ENCODE data around the gene PALM3.
A peak's percentile ranks its signal among the peaks of the same experiment; 100 is the strongest.
"Not testable (repeated sequence)": the region's sequence is repeated elsewhere in the genome, so short reads cannot be mapped to it uniquely, and the experiment has no call there.

PALM3 gene

GRCh38 chr19:14048443-14049153 is 13.3 kb downstream of the PALM3 start:
- no peak overlapping the region for H3K4me3 ChIP-seq (replicated peaks in 1 of 2; ENCODE audit: low read depth in 2 of 2, low read length in 2 of 2)
- peak; percentile 95 for TF ChIP-seq CTCF (IDR thresholded peaks at IDR 0.05; ENCODE audit: low read depth, low read length)
- peak in 1 of 2 donors; percentile 46 for DNase-seq (ENCODE audit: low read depth in 2 of 2)

- H3K4me3 ChIP-seq (replicated peaks in 1 of 2; ENCODE audit: low read depth in 2 of 2, low read length in 2 of 2); DNase-seq (ENCODE audit: low read depth in 2 of 2): not testable (repeated sequence)
Measured at GRCh38 chr19:14047866-14048265, 14.0 kb downstream of the PALM3 start.

GRCh38 chr19:14042659-14043608 is 18.9 kb downstream of the PALM3 start:
- peak; percentile 87 to 89 for DNase-seq (ENCODE audit: low read depth in 2 of 2)
- H3K4me3 ChIP-seq (replicated peaks in 1 of 2; ENCODE audit: low read depth in 2 of 2, low read length in 2 of 2), result not testable (repeated sequence)
- TF ChIP-seq CTCF (IDR thresholded peaks at IDR 0.05; ENCODE audit: low read depth, low read length), result peak; percentile 61

GRCh38 chr19:14039181-14039580 is 22.7 kb downstream of the PALM3 start:
- no peak overlapping the region for H3K4me3 ChIP-seq (replicated peaks in 1 of 2; ENCODE audit: low read depth in 2 of 2, low read length in 2 of 2)
- no peak for DNase-seq (ENCODE audit: low read depth in 2 of 2)
- no peak for TF ChIP-seq CTCF (IDR thresholded peaks at IDR 0.05; ENCODE audit: low read depth, low read length)

GRCh38 chr19:14035706-14036105 is 26.2 kb downstream of the PALM3 start:
- peak in 1 of 2 donors; percentile 24 for DNase-seq (ENCODE audit: low read depth in 2 of 2)
- no peak for TF ChIP-seq CTCF (IDR thresholded peaks at IDR 0.05; ENCODE audit: low read depth, low read length)
- no peak overlapping the region for H3K4me3 ChIP-seq (replicated peaks in 1 of 2; ENCODE audit: low read depth in 2 of 2, low read length in 2 of 2)

- H3K4me3 ChIP-seq (replicated peaks in 1 of 2; ENCODE audit: low read depth in 2 of 2, low read length in 2 of 2); DNase-seq (ENCODE audit: low read depth in 2 of 2): not testable (repeated sequence)
Measured at GRCh38 chr19:14035159-14035558, 26.7 kb downstream of the PALM3 start.

GRCh38 chr19:14033946-14034345 is 27.9 kb downstream of the PALM3 start:
- H3K4me3 ChIP-seq (replicated peaks in 1 of 2; ENCODE audit: low read depth in 2 of 2, low read length in 2 of 2), result no peak overlapping the region
- DNase-seq (ENCODE audit: low read depth in 2 of 2), result no peak
- no peak for TF ChIP-seq CTCF (IDR thresholded peaks at IDR 0.05; ENCODE audit: low read depth, low read length)
